ENCODE measurements around the gene MYO1D. TPM values are rescaled to one million over a fixed set of nuclear protein-coding genes. Genes with fewer than 3 reads are reported as not detected.

Gene MYO1D
- total RNA-seq, 3 donors from 2014 or later = 166 to 495 (median 256) TPM

GRCh38 chr17:32503251-32504165, 373.4 kb downstream of the MYO1D start:
- H3K4me1 ChIP-seq (ENCODE audit: low read depth) = peaks cover 11% of the 10 kb centered on the region
- no peak overlapping the region for H3K4me3 ChIP-seq
- intact Hi-C loops (cut with DNase I, micrococcal nuclease) = no loop called here
- H3K9me3 ChIP-seq = no peaks in the 10 kb centered on the region
- H3K36me3 ChIP-seq (ENCODE audit: low read depth) = no peaks in the 10 kb centered on the region
- no peak for TF ChIP-seq CTCF (IDR thresholded peaks at IDR 0.05)
- ATAC-seq = peak; percentile 84
- DNase-seq = peak in 1 of 3 donors; percentile 48

GRCh38 chr17:32502710-32503109, 374.2 kb downstream of the MYO1D start:
- intact Hi-C loops (cut with DNase I, micrococcal nuclease) = no loop called here
- DNase-seq (peak in 1 of 3 donors; percentile 4), ATAC-seq (no peak)
- Histone ChIP-seq H3K4me3 (no peak overlapping the region), H3K4me1 (ENCODE audit: low read depth) (peaks cover 11% of the 10 kb centered on the region), H3K36me3 (ENCODE audit: low read depth) (no peaks in the 10 kb centered on the region), H3K9me3 (no peaks in the 10 kb centered on the region)
- TF ChIP-seq CTCF (IDR thresholded peaks at IDR 0.05) = no peak

DNA sequence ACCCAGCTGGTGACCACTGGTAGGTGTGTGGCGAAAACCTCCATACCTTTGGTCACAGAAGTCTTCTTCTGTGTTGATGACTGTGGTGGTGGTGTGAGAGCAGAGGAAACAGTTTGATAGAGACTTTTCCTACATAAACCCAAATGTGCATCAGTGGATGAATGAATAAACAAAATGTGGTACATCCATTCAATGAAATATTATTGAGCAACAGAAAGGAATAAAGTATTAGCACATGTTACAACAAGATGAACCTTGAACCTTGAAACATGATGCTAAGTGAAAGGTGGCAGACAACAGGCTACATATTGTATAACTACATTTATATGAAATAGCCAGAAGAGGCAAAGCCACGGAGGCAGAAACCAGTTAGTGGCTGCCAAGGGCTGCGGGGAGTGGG, 374.9 kb downstream of the MYO1D start:
- no peak for TF ChIP-seq CTCF (IDR thresholded peaks at IDR 0.05)
- ATAC-seq (no peak), DNase-seq (peak in 1 of 3 donors; percentile 7)
- Histone ChIP-seq H3K4me1 (ENCODE audit: low read depth) (peaks cover 11% of the 10 kb centered on the region), H3K9me3 (no peaks in the 10 kb centered on the region), H3K36me3 (ENCODE audit: low read depth) (no peaks in the 10 kb centered on the region), H3K4me3 (no peak overlapping the region)
- intact Hi-C loops (cut with DNase I, micrococcal nuclease) = no loop called here

DNA sequence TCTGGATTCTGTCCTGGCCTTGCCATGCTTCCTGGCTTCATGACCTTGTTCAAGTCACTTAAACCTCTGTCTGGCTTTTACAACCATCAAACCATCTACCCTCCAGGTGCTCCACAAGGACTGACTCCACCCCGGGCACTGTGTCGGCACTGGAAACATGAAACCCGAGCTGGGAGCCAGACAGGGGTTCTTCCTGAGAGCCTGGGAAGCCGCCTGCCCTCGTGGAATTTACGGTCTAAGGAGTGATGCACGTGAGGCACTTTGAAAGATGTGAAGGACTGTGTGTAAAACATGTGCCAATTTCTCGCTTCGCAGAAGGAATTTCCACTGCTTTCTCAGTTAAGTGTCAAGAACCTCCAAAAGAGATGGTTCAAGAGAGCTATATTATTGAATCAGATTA, 378.5 kb downstream of the MYO1D start:
- intact Hi-C loops (cut with DNase I, micrococcal nuclease) = no loop called here
- H3K4me1 ChIP-seq (ENCODE audit: low read depth) = no peaks in the 10 kb centered on the region
- no peaks in the 10 kb centered on the region for H3K36me3 ChIP-seq (ENCODE audit: low read depth)
- H3K9me3 ChIP-seq = no peaks in the 10 kb centered on the region
- DNase-seq (peak in 1 of 3 donors; percentile 16), ATAC-seq (no peak)
- no peak overlapping the region for H3K4me3 ChIP-seq
- no peak for TF ChIP-seq CTCF (IDR thresholded peaks at IDR 0.05)

- no peak for ATAC-seq
- DNase-seq = peak in 1 of 3 donors; percentile 36
- Histone ChIP-seq H3K4me1 (ENCODE audit: low read depth) (no peaks in the 10 kb centered on the region), H3K4me3 (no peak overlapping the region), H3K36me3 (ENCODE audit: low read depth) (no peaks in the 10 kb centered on the region), H3K9me3 (no peaks in the 10 kb centered on the region)
- intact Hi-C loops (cut with DNase I, micrococcal nuclease) = no loop called here
- TF ChIP-seq CTCF (IDR thresholded peaks at IDR 0.05) = no peak
Observed at GRCh38 chr17:32497431-32498205, 379.3 kb downstream of the MYO1D start.
